SU-DHL-6 (cell line): ENCODE results near the gene TBC1D8.

Experiments used
- H2AFZ ChIP-seq: fragments of 200-600 bp; sonication (generic); 2 replicates; pipeline ENCODE4 v1.6.1; 2014; ENCODE audit warnings: low read depth, mild to moderate bottlenecking, moderate library complexity, mixed read lengths, antibody characterized with exemption, low read length; ENCODE audit not compliant: severe bottlenecking
- H3F3A ChIP-seq: fragments of 200-600 bp; shearing (Covaris generic); 2 replicates; pipeline ENCODE4 v1.6.0; 2016; ENCODE audit warnings: antibody characterized with exemption, mild to moderate bottlenecking; ENCODE audit not compliant: insufficient read depth
- H3K27ac ChIP-seq: fragments of 200-600 bp; sonication (generic); 2 replicates; pipeline ENCODE4 v1.5.1; 2016; ENCODE audit warnings: low read depth, mild to moderate bottlenecking, low read length, moderate library complexity, mixed read lengths
- H3K27me3 ChIP-seq: fragments of 200-600 bp; sonication (generic), shearing (Covaris generic); 2 replicates; pipeline ENCODE4 v1.6.0; 2014; ENCODE audit warnings: mild to moderate bottlenecking, low read length
- H3K36me3 ChIP-seq: fragments of 200-600 bp; sonication (generic); 2 replicates; pipeline ENCODE4 v1.6.1; 2014; ENCODE audit warnings: mild to moderate bottlenecking, low read length, mixed read lengths
- H3K4me2 ChIP-seq: fragments of 300-600, 200-600 bp; shearing (Covaris generic), sonication (generic); 2 replicates; pipeline ENCODE4 v1.6.0; 2014; ENCODE audit warnings: low read length, low read depth, mild to moderate bottlenecking; ENCODE audit not compliant: poor library complexity, severe bottlenecking
- H3K4me3 ChIP-seq: fragments of 200-600 bp; sonication (generic); 2 replicates; pipeline ENCODE4 v1.5.1; 2014; ENCODE audit warnings: antibody characterized with exemption, low read length, mild to moderate bottlenecking, mixed read lengths; ENCODE audit not compliant: insufficient read depth, poor library complexity, severe bottlenecking
- H3K79me2 ChIP-seq: fragments of 200-600 bp; sonication (generic); 2 replicates; pipeline ENCODE4 v1.6.1; 2014; ENCODE audit warnings: mild to moderate bottlenecking, low read length, moderate library complexity; ENCODE audit not compliant: insufficient read depth
- H3K9ac ChIP-seq: fragments of 200-600 bp; sonication (generic); 2 replicates; pipeline ENCODE4 v1.7.0; 2014; ENCODE audit warnings: mild to moderate bottlenecking, low read length
- H3K9me2 ChIP-seq: fragments of 200-600 bp; sonication (generic); replicated peaks from 2 replicates; pipeline ENCODE4 v1.6.1; 2014; ENCODE audit warnings: low read length; ENCODE audit not compliant: insufficient read depth
- H3K9me3 ChIP-seq: fragments of 200-600 bp; sonication (generic); 2 replicates; pipeline ENCODE4 v1.6.1; 2014; ENCODE audit warnings: low read length, mixed read lengths; ENCODE audit not compliant: insufficient read depth
- H4K20me1 ChIP-seq: fragments of 200-600 bp; sonication (generic); 2 replicates; pipeline ENCODE4 v1.6.1; 2014; ENCODE audit warnings: low read depth, mild to moderate bottlenecking, antibody characterized with exemption, low read length, moderate library complexity, mixed read lengths
- CTCF ChIP-seq: fragments of 200-600 bp; sonication (generic); IDR thresholded peaks from one replicate; pipeline ENCODE4 v1.5.1; 2017; ENCODE audit warnings: antibody characterized with exemption, mild to moderate bottlenecking, low read length, moderate library complexity; ENCODE audit not compliant: insufficient read depth, poor library complexity, severe bottlenecking
- EZH2phosphoT487 ChIP-seq: fragments of 200-600 bp; sonication (generic), shearing (Covaris generic); conservative IDR thresholded peaks from 2 replicates; pipeline ENCODE4 v1.6.1; 2018; ENCODE audit warnings: mild to moderate bottlenecking, antibody characterized with exemption, low read length, moderate library complexity, mixed read lengths

The TBC1D8 gene

GRCh38 chr2:101027852-101028251 is 123.3 kb downstream of the TBC1D8 start:
- Histone ChIP-seq H3K79me2 (no peaks in the 10 kb centered on the region), H3K36me3 (no peaks in the 10 kb centered on the region)

GRCh38 chr2:101026923-101027469 is 124.2 kb downstream of the TBC1D8 start:
- H3K27me3 ChIP-seq: no peaks in the 10 kb centered on the region
- H3K36me3 ChIP-seq: no peaks in the 10 kb centered on the region
- no peaks in the 10 kb centered on the region for H3K9me2 ChIP-seq
- TF ChIP-seq EZH2phosphoT487 (no peak), CTCF (no peak)
- H3K79me2 ChIP-seq: no peaks in the 10 kb centered on the region
- no peaks in the 10 kb centered on the region for H3F3A ChIP-seq
- no peaks in the 10 kb centered on the region for H4K20me1 ChIP-seq
- H3K4me2 ChIP-seq: no peak overlapping the region
- H3K4me3 ChIP-seq: no peak overlapping the region
- H2AFZ ChIP-seq: no peak overlapping the region
- no peaks in the 10 kb centered on the region for H3K9me3 ChIP-seq
- no peak overlapping the region for H3K9ac ChIP-seq
- no peak overlapping the region for H3K27ac ChIP-seq

More at GRCh38 chr2:101027852-101028251, 123.3 kb downstream of the TBC1D8 start:
- no peaks in the 10 kb centered on the region for H3F3A ChIP-seq
- no peak overlapping the region for H3K9ac ChIP-seq
- TF ChIP-seq EZH2phosphoT487 (no peak), CTCF (no peak)
- H3K27me3 ChIP-seq: no peaks in the 10 kb centered on the region
- no peak overlapping the region for H3K4me3 ChIP-seq
- no peak overlapping the region for H3K4me2 ChIP-seq
- H2AFZ ChIP-seq: no peak overlapping the region
- H3K27ac ChIP-seq: no peak overlapping the region
- no peaks in the 10 kb centered on the region for H3K9me2 ChIP-seq
- H4K20me1 ChIP-seq: no peaks in the 10 kb centered on the region
- no peaks in the 10 kb centered on the region for H3K9me3 ChIP-seq

GRCh38 chr2:101026253-101026701 is 124.9 kb downstream of the TBC1D8 start:
- Histone ChIP-seq H3F3A (no peaks in the 10 kb centered on the region), H3K36me3 (no peaks in the 10 kb centered on the region), H3K27ac (no peak overlapping the region), H3K79me2 (no peaks in the 10 kb centered on the region), H3K4me2 (no peak overlapping the region), H2AFZ (no peak overlapping the region), H4K20me1 (no peaks in the 10 kb centered on the region), H3K27me3 (no peaks in the 10 kb centered on the region), H3K4me3 (no peak overlapping the region), H3K9me3 (no peaks in the 10 kb centered on the region), H3K9ac (no peak overlapping the region), H3K9me2 (no peaks in the 10 kb centered on the region)
- TF ChIP-seq CTCF: no peak
- TF ChIP-seq EZH2phosphoT487: no peak
